GM18868 (cell line): ENCODE data around the gene VPS35L.
"Not testable (repeated sequence)": the region's sequence is repeated elsewhere in the genome, so short reads cannot be mapped to it uniquely, and the experiment has no call there.

Experiments
- ATAC-seq: cut with Tn5 transposase; IDR thresholded peaks from one replicate; pipeline ENCODE4 v1.9.1; 2021; ENCODE audit warnings: mild to moderate bottlenecking, moderate library complexity; ENCODE audit not compliant: unreplicated experiment

The VPS35L gene

DNA sequence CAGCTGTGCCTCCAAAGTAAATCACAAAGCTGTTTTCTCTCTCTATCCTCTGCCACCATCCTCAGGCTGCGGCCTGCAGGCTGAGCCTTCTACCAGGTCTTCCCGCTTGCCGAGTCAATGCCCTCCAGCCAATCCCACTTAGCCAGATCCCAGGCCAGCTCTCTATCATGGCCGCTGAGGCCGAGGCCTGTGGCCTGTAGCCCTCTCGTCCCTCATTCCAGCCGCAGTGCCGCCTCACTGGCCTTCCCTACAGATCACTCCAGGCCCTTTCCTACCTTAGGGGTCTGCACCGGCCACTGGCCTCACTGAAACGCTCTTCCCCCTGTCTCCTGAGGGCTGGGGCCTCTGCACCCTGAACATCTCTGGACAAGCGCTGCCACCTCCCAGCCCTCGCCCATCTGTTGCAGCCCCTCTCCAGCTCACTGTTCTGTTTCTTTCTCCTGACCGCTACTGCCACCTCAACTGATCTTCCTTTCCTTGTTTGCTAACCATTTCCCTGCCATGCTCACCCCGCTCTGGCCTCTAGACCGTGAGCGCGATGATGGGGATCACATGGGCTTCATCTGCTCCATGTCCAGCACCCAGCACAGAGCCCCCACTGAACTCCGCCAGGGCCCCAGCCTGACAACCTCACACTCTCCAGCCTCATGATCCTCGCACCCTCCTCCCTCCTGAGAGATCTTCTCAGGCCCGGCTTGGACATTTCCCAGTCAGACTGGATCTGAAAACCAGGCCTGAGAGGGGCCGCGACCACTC lies 154.1 kb downstream of the VPS35L start:
- no peak for ATAC-seq

DNA sequence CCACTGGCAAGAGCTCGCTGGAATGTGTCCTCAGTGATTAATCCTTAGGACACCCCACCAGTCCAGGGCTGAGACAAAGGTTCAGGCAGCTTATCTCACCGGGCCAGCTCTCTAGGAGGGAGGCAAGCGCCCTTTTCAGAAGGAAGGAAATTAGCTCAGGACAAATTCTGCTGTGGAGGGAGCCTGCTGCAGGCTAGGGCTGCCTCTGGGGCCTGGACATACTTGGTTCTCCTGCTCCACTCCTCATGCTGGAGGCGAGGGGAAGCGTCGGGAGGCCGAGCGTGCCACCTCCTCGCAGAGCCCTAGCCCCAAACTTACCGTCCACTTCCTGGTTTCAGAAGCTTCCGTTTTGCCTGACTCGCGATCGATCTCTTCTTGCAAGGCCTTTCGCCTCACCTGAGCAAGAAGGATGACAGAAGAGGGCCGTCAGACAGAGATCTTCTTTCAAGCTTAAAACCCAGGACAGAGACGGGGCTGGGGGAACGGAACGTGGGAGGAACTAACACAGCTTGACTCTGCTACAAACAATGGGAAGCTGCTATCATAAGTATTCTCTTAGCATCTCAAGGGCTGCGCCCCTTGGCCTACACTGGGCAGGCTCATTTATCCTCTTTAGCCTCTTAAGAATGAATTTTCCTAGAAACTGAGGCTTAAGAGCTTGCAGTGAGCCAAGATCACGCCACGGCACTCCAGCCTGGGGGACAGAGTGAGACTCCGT lies 154.8 kb downstream of the VPS35L start:
- no peak for ATAC-seq

DNA sequence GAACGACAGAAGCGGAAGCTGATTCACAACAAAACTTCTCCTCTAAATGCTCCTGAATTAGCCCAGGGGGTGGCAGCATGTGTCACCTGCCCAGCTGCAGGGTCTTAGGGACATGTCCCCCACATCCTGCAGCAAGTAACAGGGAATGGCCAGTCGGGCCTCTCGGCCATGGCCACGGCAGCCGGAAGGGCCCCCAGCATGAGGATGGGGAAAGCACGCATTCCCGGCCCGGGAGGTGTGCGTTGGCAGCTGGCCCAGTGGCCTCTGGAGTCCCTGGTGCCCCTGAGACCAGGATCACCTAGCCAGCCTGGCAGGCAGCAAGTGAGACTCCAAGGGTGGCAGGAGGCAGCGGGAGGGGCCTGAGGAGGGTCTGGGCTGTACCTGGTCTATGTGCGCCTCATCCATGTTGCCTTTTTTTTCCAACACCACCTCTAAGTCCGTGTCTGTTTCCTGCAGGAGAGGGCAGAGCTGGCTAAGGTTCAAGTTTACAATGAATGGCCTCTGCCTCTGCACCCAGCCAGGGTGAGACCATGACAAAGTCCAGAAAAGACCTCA lies 155.6 kb downstream of the VPS35L start:
- ATAC-seq: no peak

GRCh38 chr16:19711643-19712042 lies 156.1 kb downstream of the VPS35L start:
- ATAC-seq: no peak

GRCh38 chr16:19712418-19713058 lies 157.0 kb downstream of the VPS35L start:
- ATAC-seq: no peak

GRCh38 chr16:19713697-19714096 lies 158.2 kb downstream of the VPS35L start:
- no peak for ATAC-seq

DNA sequence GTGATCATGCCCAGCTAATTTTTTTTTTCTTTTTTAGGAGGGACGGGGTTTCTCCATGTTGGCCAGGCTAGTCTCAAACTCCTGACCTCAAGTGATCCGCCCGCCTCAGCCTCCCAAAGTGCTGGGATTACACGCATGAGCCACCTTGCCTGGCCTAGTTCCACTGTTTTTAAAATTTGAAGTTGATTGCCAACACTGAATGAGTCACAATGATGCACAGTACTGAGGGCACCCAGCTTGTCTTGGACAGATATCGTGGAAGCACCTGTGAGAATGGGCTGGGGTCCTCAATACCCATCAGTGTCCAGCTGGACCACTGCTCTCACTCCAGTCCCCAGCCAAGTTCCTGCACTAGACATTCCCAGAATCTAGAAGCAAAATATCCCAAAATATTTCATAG lies 160.1 kb downstream of the VPS35L start:
- ATAC-seq: no peak

- no peak for ATAC-seq
Measured at GRCh38 chr16:19716183-19716582, 160.7 kb downstream of the VPS35L start.

DNA sequence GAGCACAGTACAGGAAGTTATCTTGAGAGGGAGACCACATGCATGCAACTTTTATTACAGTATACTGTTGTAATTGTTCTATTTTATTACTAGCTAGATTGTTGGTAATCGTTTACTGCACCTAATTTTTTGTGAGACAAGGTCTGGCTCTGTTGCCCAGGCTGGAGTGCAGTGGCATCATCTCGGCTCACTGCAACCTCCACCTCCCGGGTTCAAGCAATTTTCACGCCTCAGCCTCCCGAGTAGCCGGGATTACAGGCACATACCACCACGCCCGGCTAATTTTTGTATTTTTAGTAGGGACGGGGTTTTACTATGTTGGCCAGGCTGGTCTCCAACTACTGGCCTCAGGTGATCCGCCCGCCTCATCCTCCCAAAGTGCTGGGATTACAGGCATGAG lies 161.2 kb downstream of the VPS35L start:
- ATAC-seq: not testable (repeated sequence)

DNA sequence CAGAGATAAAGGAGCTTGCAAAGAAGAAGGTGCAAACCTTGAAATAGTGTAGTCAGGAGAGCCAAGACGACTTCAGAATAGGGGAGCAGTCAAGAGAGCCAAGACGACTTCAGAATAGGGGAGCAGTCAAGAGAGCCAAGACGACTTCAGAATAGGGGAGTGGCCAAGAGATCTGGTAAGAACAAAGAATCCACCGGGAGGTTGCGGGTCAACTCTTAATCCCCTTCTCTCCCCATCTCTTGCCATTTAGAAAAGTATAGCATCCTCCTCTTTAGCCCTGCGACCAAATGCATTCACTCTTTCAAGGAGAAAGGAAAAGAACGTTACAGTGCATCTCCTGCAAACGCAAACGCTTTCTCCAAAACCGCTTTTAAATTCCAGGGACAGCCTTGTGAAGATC lies 161.8 kb downstream of the VPS35L start:
- ATAC-seq: no peak

DNA sequence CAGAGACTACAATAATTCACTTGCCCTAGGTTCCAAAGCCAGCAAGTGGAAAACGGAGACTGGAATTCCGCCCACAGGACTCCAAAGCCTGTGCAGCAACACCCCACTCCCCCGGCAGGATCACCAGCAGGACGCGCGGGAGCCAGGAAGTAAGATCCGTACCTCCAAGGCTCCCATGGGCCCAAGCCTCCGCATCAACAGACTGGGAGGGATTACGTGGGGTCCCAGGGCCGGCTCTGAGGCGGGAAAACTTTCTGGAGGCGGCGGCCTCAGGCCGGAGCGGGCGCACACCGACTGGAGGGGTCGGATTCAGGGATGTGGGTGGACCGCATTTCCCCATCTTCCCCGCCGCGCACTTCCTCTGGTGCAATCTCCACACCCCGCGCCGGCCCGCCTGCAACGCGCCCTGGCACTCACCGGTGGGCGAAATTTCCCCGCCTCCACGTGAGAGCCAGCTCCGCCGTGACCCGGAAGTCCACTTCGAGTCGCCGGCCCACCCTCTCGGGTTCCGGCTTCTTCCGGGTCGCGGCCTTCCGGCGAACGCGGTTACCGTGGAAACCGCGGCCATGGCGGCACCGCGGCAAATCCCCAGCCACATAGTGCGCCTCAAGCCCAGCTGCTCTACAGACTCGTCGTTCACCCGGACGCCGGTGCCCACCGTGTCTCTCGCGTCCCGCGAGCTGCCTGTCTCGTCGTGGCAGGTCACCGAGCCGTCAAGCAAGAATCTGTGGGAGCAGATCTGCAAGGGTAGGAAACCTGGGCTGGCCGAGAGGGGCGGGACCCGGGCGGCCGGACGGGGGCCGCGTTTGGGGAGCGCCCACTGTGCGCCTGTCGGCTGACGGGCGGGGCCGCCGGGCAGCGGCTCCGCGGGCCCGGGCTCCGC lies 162.5 kb downstream of the VPS35L start, which contains the start of the genes IQCK and KNOP1:
TSS of gene IQCK (plus strand) at position 531 of the 883 bp plus-strand sequence. CDS start at position 567, 36 bp downstream.
TSS of gene KNOP1 (minus strand) at position 487 of the 883 bp plus-strand sequence. CDS start 3,192 bp downstream, outside the sequence.
- ATAC-seq: peak; percentile 93

DNA sequence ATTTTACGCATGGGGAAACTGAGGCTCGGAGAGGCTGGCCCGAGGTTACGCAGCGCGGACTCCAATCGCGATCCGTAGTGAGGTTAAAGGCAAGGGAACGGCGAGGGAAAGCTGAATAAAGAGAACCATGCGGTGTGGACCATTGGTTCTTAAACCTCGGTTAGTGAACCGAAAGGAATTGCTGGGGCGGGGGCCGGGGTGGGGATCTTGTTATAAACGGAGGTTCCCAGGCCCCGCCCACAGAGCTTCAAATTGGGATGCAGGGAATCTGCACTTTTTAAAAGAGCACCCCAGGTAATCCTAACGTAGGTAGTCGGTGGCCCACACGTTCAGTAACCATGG lies 163.1 kb downstream of the VPS35L start:
- no peak for ATAC-seq

DNA sequence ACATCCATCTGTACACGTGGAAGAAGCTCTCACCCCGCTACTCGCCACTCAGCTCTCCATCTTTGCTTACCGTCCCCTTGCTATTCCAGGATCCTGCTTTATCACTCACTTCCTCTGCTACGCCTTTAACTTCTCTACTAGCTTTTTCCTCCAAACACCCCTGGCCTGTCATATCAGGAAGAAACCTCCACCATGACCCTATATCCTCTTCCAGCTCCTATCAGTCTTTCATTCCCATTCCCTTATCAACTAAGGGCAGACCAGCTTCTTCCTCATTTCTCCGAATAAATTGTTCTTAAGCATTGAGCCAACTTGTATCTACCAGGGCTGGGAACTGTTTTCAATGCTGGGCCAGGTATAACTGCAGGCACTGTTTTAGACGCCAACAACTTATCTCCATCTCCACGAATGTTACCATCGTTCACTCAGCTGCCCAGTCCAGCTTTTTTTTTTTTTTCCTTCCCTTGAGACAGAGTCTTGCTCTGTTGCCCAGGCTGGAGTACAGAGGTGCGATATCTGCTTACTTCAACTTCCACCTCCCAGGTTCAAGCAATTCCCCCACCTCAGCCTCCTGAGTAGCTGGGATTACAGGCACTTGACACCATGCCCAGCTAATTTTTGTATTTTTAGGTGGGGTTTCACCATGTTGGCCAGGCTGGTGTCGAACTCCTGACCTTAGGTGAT lies 166.9 kb downstream of the VPS35L start:
- ATAC-seq: no peak

DNA sequence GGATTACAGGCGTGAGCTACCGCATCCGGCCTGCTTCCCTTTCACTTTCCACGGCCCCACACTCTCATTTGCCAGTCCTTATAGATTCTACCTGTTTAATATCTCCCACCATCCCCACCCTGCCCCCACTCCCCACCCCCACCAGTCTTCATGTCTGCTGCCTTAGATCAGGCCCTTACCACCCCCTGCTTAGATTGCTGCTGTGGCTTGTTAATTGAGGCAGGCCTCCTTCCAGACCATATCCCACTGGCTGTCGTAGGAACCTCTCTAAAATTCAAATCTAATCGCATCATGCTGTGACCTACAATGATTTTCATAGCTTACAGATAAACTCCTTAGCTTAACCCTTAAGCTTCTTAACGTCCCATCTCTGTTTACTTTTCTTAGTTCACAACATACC lies 167.5 kb downstream of the VPS35L start:
- no peak for ATAC-seq

GRCh38 chr16:19728636-19728965 lies 173.1 kb downstream of the VPS35L start:
- ATAC-seq: no peak

- ATAC-seq: no peak
Measured at GRCh38 chr16:19733551-19733950, 178.0 kb downstream of the VPS35L start.

DNA sequence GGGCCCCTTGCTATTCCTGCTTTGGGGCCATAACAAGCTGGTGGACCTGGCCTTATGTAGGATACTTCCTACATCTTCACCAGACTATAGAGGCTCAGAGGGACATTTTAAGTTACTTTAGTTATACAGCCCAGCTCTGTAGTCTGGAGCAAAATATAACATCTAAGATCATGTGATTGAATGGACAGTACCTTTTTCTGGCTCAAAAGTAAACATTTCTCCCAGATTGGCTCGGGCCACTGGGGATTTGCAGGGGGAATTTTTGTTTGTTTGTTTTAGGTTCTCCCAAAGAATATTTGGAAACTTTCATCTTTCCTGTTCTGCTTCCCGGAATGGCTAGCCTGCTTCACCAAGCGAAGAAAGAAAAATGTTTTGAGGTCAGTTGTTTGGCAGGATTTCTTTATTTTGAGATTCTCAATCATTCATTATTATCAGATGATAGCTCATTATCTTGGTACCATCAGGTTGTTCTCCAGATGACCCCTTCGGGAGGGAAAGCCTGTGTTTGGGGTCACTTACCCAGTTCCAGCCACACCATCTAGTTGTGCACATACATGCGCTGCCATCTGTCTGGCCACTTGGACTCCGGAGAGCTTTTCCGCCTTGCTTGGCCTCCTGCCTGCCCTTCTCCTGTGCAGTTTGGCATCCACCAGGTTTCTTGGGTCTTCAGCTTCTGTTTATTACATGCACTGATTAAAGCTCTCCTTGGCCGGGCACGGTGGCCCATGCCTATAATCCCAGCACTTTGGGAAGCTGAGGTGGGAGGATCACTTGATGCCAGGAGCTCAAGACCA lies 179.8 kb downstream of the VPS35L start:
- ATAC-seq: no peak

GRCh38 chr16:19737306-19738038 lies 182.0 kb downstream of the VPS35L start:
- no peak for ATAC-seq

DNA sequence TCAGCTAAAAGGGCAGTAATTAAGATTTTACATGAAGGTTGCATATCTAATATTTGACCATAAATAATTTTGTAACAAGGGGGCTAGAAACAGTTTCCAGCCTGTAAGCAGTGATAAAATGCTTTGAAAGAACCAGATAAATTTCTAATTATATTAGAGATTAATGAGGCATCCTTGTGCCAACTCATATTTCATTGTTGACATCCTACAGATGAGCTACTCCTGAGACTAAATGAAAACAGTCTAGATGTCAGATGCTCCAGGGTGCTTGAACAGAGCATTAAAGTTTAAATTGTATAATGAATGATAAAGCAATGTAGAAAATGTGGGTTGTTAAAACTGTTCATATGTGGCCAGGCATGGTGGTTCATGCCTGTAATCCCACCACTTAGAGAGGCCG lies 185.9 kb downstream of the VPS35L start:
- no peak for ATAC-seq
